Mucosa of rectum (tissue), 2 donors: ENCODE data around the gene STYXL2.
A peak's percentile ranks its signal among the peaks of the same experiment; 100 is the strongest.

ENCODE experiments used
- H3K27ac ChIP-seq, 2 donors: one replicate each; pipeline ENCODE4 v1.7.0; 2013; ENCODE audit warnings: inconsistent platforms in 2 of 2, low read depth in 2 of 2, low read length in 2 of 2
- H3K27me3 ChIP-seq, 2 donors: one replicate each; pipeline ENCODE4 v1.7.0; 2013; ENCODE audit warnings: low read length in 2 of 2; ENCODE audit not compliant: control insufficient read depth in 2 of 2, insufficient read depth in 2 of 2
- H3K36me3 ChIP-seq, 2 donors: one replicate each; pipeline ENCODE4 v1.7.0; 2013; ENCODE audit warnings: low read length in 2 of 2; ENCODE audit not compliant: control insufficient read depth in 2 of 2, insufficient read depth in 2 of 2
- H3K4me1 ChIP-seq, 2 donors: one replicate each; pipeline ENCODE4 v1.7.0; 2013; ENCODE audit warnings: low read length in 2 of 2, mild to moderate bottlenecking in 1 of 2; ENCODE audit not compliant: control insufficient read depth in 2 of 2, insufficient read depth in 2 of 2
- H3K4me3 ChIP-seq, 2 donors: one replicate each; pipeline ENCODE4 v1.7.0; 2013; ENCODE audit warnings: low read length in 2 of 2
- H3K9ac ChIP-seq, 2 donors: one replicate each; pipeline ENCODE4 v1.7.0; 2013; ENCODE audit warnings: low read length in 2 of 2, low read depth in 1 of 2, mild to moderate bottlenecking in 1 of 2
- H3K9me3 ChIP-seq, 2 donors: one replicate each; pipeline ENCODE4 v1.7.0; 2013; ENCODE audit warnings: low read length in 2 of 2; ENCODE audit not compliant: control insufficient read depth in 2 of 2
- donor health status: healthy.
- donor health status: Normal muscosa, but diverticular disease.

STYXL2 gene

DNA sequence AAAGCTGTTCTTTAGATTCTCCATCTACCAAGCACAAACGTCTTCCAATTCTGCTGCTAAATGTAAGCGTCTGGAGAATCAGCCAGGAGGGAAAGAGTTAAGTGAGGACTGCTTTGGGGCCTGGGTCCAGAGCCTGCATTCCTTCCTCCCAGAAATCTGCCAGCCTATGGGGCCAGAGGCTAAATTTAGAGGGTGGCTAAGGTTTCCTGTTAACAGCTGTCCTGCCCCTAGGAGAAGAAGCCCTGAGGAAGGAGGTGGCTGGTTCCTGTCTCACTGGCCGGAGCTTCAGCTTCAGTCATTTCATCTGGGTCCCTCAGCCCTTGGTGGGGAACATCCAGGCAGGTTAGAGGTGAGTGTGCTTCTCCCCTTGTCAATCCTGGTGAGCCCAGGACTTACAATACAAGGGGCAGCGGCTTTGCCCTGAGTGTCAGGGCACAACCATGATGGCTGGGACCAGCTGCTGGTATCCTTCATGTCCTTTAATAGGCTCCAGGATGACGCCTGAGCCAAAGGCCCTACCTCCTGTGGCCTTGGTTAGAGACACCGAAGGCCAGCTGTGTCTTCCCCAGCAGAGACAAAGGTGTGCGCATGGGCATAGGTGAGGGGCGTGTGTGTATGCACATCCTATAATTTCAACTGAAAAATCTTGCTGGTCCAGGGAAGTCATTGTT, at the start of gene STYXL2:
Gene STYXL2 (plus strand): TSS at position 230 of the 671 bp plus-strand sequence. CDS start 775 bp downstream, outside the sequence.
- Histone ChIP-seq H3K4me3 (no peak within 1 kb of the TSS), H3K9ac (no peak within 1 kb of the TSS), H3K9me3 (no peaks in the 10 kb centered on the region), H3K27ac (no peak within 1 kb of the TSS), H3K4me1 (peaks cover 3% of the 10 kb centered on the region in 2 donors), H3K36me3 (no peaks in the 10 kb centered on the region), H3K27me3 (no peaks in the 10 kb centered on the region)

DNA sequence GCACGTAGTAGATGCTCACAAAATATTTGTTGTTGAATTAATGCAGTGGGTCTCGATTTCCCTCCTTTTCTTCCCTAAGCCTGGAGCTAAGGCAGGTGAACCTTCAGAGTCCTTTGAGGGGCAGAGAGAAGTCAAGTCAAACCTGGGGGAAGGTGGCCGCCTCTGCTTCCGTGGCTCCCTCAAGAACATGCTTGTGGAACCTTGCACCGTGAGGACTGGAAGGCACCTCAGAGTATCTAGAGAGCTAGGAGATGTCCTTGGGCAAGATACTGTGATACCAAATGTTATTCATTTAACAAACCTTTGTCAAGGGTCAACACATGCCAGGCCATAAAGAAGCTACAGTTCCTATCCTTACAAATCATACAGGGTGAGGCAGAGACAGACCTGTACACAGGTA, 42.0 kb upstream of the STYXL2 start:
- Histone ChIP-seq H3K9me3 (no peaks in the 10 kb centered on the region), H3K27me3 (no peaks in the 10 kb centered on the region)

DNA sequence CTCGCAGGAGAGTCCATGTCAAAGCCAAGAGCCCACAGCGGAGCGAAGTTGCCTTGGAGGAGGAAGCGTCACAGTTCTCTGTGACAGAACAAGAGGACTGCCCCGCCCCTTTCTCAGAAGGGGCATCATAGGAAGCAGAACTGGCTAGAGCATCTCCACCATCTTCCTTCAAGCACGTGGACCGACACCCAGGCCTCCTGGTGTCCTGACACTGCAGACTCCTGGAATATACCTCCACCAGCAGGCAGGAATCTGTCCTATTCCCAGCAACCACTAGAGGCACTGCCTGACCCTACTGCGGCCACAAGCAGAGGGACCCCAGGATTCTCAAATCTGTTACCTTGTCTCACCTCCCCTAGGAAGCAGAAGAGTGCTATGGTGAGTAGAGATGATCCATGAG, 41.5 kb upstream of the STYXL2 start:
- Histone ChIP-seq H3K9me3 (no peaks in the 10 kb centered on the region), H3K9ac (no peak overlapping the region), H3K4me3 (no peak overlapping the region), H3K36me3 (peaks cover 48 to 71% of the 10 kb centered on the region in 2 donors), H3K27me3 (no peaks in the 10 kb centered on the region), H3K4me1 (no peaks in the 10 kb centered on the region), H3K27ac (no peak overlapping the region)

More for the DNA sequence above, 42.0 kb upstream of the STYXL2 start:
- no peak overlapping the region for H3K9ac ChIP-seq
- H3K4me3 ChIP-seq, result no peak overlapping the region
- H3K27ac ChIP-seq, result no peak overlapping the region
- no peaks in the 10 kb centered on the region for H3K4me1 ChIP-seq
- H3K36me3 ChIP-seq, result peaks cover 48 to 67% of the 10 kb centered on the region in 2 donors

DNA sequence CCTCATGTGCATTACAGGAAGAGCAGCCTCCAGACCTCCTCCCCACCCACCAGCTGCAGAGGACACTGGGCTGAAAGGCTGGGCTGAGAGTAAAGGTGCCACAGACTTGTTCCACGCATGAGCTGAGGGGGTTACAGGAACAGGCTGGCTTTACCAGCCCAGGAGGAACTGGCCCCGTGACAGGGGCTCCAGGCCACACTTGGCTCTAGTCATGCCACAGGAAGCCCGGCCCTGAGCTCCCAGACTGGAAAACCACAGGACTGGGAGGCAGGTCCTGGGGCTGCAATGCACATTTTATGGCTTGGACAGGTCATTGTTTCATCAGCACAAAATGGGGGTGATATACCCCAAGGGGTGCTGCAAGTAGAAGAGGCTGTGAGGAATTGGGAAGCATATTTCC, 39.3 kb upstream of the STYXL2 start:
- Histone ChIP-seq H3K27me3 (no peaks in the 10 kb centered on the region), H3K27ac (no peak overlapping the region), H3K9ac (no peak overlapping the region), H3K4me1 (no peaks in the 10 kb centered on the region), H3K9me3 (no peaks in the 10 kb centered on the region), H3K36me3 (peaks cover 50 to 79% of the 10 kb centered on the region in 2 donors), H3K4me3 (no peak overlapping the region)

- H3K36me3 ChIP-seq, result peaks cover 46 to 74% of the 10 kb centered on the region in 2 donors
Observed at GRCh38 chr1:167054946-167055630, 38.8 kb upstream of the STYXL2 start.

GRCh38 chr1:167056529-167057231, 37.2 kb upstream of the STYXL2 start:
- Histone ChIP-seq H3K9ac (no peak overlapping the region), H3K4me3 (no peak overlapping the region), H3K27ac (no peak overlapping the region), H3K9me3 (no peaks in the 10 kb centered on the region), H3K36me3 (peaks cover 47 to 78% of the 10 kb centered on the region in 2 donors), H3K4me1 (no peaks in the 10 kb centered on the region), H3K27me3 (no peaks in the 10 kb centered on the region)

More at GRCh38 chr1:167054946-167055630, 38.8 kb upstream of the STYXL2 start:
- H3K9me3 ChIP-seq, result no peaks in the 10 kb centered on the region
- no peak overlapping the region for H3K9ac ChIP-seq
- H3K27me3 ChIP-seq, result no peaks in the 10 kb centered on the region
- H3K27ac ChIP-seq, result no peak overlapping the region
- H3K4me1 ChIP-seq, result no peaks in the 10 kb centered on the region
- no peak overlapping the region for H3K4me3 ChIP-seq

GRCh38 chr1:167057241-167057688, 36.6 kb upstream of the STYXL2 start:
- Histone ChIP-seq H3K27ac (no peak overlapping the region), H3K4me3 (no peak overlapping the region), H3K4me1 (no peaks in the 10 kb centered on the region), H3K9ac (no peak overlapping the region), H3K9me3 (no peaks in the 10 kb centered on the region), H3K27me3 (no peaks in the 10 kb centered on the region), H3K36me3 (peaks cover 44 to 73% of the 10 kb centered on the region in 2 donors)

- H3K9me3 ChIP-seq, result no peaks in the 10 kb centered on the region
- no peaks in the 10 kb centered on the region for H3K27me3 ChIP-seq
- H3K9ac ChIP-seq, result no peak overlapping the region
- H3K36me3 ChIP-seq, result peaks cover 42 to 64% of the 10 kb centered on the region in 2 donors
- no peaks in the 10 kb centered on the region for H3K4me1 ChIP-seq
- H3K4me3 ChIP-seq, result peak overlapping the region in 1 of 2 donors; percentile 29
- H3K27ac ChIP-seq, result no peak overlapping the region
Observed at GRCh38 chr1:167059045-167059808, 34.6 kb upstream of the STYXL2 start.

DNA sequence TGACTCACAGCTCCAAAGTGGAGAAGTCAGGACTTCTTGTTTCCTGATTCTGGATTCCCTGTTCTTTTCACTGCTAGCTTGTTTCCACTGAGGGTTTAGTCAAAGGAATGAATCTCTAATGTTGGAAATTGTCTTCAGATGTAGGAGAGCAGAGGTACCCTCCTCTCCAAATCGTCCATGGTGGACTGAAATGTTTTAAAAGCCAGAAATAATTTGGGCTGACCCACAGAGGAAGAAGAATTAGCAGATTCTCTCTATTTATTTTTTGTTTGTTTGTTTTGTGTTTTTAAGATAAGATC, 34.1 kb upstream of the STYXL2 start:
- no peaks in the 10 kb centered on the region for H3K27me3 ChIP-seq
- H3K27ac ChIP-seq, result no peak overlapping the region

More for the DNA sequence above, 34.1 kb upstream of the STYXL2 start:
- H3K4me3 ChIP-seq, result no peak overlapping the region
- H3K4me1 ChIP-seq, result peaks cover 0 to 2% of the 10 kb centered on the region in 2 donors
- H3K9me3 ChIP-seq, result no peaks in the 10 kb centered on the region
- H3K9ac ChIP-seq, result no peak overlapping the region
- peaks cover 37 to 61% of the 10 kb centered on the region in 2 donors for H3K36me3 ChIP-seq
